Stimulated activated CD4-positive, alpha-beta T cell treated with anti-CD3 and anti-CD28 coated beads, Interleukin-12 subunit alpha, Interleukin-12 subunit beta, amount 100 ng/mL, for 4 hours (primary cell): Measurements from ENCODE around the gene COPS7A.

Experiments
- DNase-seq: peaks from one replicate; pipeline ENCODE4 v3.0.0-alpha.2; 2020

The COPS7A gene

GRCh38 chr12:6752167-6752920, 28.5 kb downstream of the COPS7A start:
- peak; percentile 28 for DNase-seq

GRCh38 chr12:6752921-6753771, 29.3 kb downstream of the COPS7A start, which contains the start of gene MLF2:
MLF2 (minus strand) TSS chr12:6753141; CDS start chr12:6752334, 807 bp downstream.
- peak; percentile 97 for DNase-seq

DNA sequence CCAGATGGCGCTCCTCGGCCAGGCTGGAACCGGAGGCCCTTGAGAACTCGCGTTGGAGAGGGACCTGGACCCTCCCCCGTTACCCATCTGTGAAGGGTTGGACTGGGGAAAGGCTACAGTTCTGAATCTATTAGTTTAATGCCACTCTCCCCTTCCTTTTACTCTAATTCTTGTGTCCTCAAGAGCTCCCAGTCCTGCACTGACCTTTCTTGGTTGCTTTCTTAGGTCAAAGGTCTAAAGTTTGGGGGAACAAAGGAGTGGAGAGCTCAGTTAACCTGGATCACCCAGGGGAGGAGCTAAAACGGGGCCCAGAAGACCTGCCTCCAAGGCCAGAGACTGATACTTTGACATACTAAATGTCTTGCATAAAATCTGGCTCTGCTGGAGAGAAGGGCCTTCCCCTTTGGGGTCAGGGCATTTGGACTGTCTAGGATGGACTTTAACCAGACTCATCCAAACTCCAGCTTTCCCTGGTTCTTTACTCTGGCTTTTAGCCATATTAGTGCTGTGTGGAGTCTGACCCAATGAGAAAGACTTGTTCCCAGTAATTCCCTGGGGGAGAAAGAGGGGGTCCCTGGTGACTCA, 30.0 kb downstream of the COPS7A start:
- DNase-seq: no peak

- no peak for DNase-seq
Measured at GRCh38 chr12:6754411-6754810, 30.6 kb downstream of the COPS7A start.

DNA sequence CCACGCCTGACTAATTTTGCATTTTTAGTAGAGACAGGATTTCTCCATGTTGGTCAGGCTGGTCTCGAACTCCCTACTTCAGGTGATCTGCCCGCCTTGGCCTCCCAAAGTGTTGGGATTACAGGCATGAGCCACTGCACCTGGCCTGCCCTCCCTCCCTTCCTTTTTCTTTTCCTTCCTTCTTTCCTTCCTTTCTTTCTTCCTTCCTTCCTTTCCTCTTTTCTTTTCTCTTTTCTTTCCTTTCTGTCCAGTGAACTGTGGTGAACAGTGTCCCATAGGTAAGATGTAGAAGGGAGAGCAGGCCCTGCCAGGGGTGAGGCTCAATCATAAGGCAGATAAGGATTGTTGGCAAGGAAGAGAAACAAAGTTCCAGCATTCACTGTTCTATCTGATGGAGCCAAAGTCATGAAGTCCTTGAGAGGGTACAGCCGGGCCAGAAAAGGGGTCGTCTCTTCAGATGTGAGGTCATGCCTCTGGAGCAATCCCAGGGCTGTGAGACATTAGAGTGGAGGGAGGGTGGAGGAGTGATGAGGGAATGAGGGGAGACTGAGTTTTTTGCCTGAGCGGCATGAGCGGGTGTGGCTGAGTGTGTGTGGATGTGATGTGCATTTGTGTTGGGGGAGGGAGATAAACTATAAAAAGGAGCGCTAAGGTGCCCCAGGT, 33.3 kb downstream of the COPS7A start:
- DNase-seq: no peak

- DNase-seq: no peak
Measured at GRCh38 chr12:6758506-6759095, 34.8 kb downstream of the COPS7A start.

GRCh38 chr12:6759741-6760140, 35.9 kb downstream of the COPS7A start:
- DNase-seq: no peak

- DNase-seq: no peak
Measured at GRCh38 chr12:6763380-6763779, 39.5 kb downstream of the COPS7A start.

DNA sequence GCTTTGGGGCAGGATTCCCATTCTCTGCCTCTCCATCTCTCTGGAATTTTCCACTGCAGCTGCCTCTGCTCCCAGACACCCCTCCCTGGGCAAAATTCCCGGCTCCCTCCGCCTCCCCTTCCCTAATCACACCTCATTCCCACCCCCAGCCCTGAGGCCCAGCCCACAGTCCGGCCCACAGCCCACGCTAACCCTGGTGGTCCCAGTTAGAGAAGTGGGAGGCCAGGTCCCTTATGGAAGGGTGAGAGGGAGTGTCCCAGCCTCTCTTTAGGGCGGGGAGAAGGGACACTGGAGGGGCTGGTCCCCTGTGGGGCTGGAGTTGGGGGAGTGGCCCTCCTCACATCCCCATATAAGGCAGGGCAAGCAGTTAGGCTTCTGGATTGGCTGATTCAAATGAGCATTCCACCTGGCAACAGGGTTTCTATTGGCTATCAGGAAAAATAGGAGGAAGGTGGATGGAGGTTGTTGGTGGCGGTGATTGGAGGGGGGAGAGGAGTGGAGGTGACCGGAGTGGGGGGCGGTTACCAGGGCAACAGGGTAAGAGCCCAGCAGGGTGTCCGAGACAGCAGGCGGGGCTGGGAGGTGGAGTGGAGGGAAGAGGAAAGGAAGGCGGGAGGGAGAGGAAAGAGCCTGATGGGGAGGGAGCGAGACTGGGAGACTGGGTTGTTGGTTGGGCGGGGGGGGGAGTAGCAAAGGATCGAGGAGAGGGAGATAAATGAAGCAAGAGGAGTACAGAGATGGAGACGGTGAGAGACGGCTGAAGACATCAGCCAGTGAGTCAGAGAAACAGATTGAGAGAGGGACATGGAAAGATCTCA, 40.4 kb downstream of the COPS7A start:
- DNase-seq: no peak

DNA sequence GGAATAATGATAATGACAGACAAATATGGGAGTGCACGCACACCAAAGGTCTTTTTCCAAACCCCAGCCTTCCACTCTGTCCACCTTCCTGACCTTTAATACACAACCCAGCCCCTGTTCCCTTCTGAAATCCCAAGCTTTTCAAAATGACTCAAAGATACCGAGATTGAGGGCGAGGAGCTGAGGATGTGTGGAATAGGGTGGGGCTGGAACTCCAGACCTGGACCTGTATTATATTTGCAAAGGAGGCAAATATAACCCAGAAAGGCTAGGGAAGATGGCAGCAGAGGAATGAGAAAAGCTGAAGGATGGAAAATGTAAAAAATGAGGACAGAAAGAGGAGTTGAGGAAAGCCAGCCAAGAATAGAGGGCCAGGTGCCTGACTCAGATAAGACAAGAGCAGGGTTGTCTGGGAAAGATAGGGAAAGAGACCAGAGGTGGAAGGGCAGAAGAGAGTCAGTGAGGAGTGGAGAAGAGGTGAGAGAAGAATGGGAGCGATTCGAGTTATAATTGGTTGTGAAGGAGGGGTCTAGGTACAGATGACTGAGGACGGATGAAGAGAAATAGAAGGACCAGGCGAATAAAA, 41.3 kb downstream of the COPS7A start:
- DNase-seq: no peak

DNA sequence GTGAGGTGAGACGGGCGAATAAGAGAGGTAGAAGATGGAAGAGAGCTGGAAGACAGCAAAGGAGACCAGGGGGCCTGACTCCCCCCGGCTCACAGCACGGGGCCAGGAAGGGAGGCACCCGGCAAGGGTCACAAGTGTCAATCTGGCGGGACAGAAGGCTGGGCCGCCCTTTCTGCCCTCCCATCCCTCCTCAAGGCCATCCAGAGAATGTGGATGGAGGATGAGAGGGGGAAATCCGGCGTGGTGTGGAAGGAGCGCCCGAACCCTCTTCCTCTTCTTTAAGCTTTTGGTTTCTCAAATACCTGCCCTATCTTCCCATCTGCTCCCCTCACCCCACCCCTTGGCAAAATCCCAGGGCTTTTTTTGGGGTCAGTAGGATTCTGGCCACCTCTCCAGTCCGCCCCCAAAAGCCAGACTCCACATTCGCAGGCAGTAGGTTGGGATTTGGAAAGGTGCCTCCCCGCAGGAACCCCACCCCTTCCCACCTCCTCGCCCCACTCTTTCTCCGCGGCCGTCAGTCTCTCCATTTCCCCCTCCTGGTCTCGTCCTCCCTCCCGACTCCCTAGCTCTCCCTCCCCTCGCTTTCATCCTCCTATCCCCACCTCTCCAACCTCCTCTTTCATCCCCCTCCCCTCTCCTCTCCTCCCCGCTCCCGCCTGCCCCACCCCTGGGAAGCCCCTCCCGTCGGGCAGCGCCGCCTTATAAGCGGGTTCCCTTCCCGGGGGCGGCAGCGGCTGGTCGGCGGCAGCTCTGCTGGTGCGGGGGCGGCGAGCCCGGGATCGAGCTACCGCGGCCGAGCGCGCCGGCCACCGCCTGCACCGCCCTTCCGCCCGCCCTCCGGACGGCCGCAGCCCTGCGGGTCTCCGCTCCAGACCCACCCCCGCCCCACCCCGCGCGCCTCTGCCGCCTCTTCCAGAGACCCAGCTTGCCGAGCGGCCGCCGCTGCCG, 42.1 kb downstream of the COPS7A start, which contains the start of gene PTMS:
PTMS (plus strand) TSS at position 730 of the 948 bp plus-strand sequence. CDS start 343 bp downstream, outside the sequence.
- no peak for DNase-seq

DNA sequence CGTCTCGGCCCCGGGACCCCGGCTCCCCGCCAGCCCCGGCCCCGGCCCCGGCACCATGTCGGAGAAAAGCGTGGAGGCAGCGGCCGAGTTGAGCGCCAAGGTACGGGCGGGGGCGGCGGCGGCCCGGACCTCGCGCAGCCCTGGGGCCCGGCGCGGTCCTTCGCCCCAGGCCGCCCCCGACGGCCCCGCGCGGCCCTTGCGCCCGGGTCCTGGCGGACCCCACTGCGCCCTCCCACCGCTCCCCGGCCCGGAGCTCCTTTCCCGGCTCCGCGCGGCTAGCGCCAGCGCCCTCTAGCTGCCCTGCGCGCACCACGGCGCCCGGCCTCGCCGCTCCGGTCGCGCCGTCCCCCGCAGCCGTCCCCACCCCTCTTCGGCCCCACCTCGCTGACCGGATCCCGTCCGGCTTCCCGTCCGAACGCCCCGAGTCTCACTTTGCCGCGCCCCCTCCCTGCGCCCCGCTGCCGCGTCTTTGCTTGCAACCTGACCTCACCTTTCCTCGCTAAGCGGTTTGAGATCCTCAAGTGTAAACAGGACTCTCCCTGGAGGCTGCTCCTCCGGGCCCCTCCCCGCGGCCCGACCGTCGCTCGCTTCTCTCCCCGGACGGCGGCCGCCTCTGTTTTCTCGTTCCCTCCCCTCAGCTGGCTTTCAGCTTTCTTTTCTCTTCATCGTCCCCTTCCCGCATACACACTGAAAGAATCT, 43.0 kb downstream of the COPS7A start:
- peak; percentile 57 for DNase-seq

GRCh38 chr12:6767353-6768319, 43.8 kb downstream of the COPS7A start:
- DNase-seq: no peak

GRCh38 chr12:6768437-6768914, 44.6 kb downstream of the COPS7A start:
- no peak for DNase-seq

DNA sequence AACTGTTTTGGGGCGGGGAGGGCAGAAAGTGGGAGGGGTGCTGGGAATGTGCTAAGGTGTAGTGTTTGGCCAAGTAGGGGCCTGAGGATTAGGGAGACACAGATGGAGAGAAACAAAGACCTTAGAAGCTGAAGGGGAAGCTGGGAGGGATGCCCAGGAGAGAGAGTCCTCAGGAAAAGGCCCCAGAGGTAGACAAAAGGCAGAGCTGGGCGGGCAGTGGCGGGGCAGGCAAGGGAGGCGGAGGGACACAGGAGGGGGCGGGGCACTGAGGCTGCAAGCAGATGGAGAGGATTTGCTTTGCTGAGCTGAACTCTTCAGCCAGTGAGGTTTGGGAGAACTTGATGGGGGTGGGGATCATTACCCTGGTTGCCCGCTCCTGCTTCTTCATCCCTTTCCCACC, 45.1 kb downstream of the COPS7A start:
- no peak for DNase-seq

DNA sequence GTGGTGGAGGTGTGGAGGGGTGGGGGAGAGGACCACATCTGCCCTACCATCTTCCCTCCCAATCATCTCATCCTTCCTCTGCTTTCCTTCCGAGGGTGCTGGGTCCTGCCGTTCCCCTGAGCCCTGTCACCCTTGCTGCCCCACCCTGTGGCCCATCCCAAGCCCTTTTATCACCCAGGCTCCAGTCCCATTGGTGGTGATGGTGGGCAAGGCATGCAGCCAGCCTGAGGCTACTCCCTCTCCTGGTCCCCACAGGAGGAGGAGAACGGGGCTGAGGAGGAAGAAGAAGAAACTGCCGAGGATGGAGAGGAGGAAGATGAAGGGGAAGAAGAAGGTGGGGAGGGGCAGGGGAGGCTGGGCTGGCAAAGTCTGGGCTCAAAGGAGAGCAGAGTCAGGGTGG, 45.8 kb downstream of the COPS7A start:
- no peak for DNase-seq

- DNase-seq: no peak
Measured at GRCh38 chr12:6770094-6770493, 46.2 kb downstream of the COPS7A start.

- DNase-seq: no peak
Measured at GRCh38 chr12:6770600-6770999, 46.8 kb downstream of the COPS7A start.
